Smooth muscle cell (in vitro differentiated cells): Measurements from ENCODE around the gene CCDC127. TPM values are rescaled to one million over a fixed set of nuclear protein-coding genes. Genes with fewer than 3 reads are reported as not detected.

Source experiments
- DNase-seq: peaks from one replicate; lab custom pipeline; 2025; ENCODE audit not compliant: unreplicated experiment; lab: John Stamatoyannopoulos, UW
- H2AFZ ChIP-seq: fragments of 200-600 bp; sonication (generic); 2 replicates; pipeline ENCODE4 v1.6.0; 2016; ENCODE audit warnings: antibody characterized with exemption, low read depth, mild to moderate bottlenecking
- H3F3A ChIP-seq: fragments of 200-600 bp; sonication (generic); 2 replicates; pipeline ENCODE4 v1.6.0; 2017; ENCODE audit warnings: antibody characterized with exemption, low read depth
- H3K27ac ChIP-seq: fragments of 200-600 bp; sonication (generic); 2 replicates; pipeline ENCODE4 v1.5.1; 2016; ENCODE audit warnings: low read depth, mild to moderate bottlenecking
- H3K27me3 ChIP-seq: fragments of 200-600 bp; sonication (generic); 2 replicates; pipeline ENCODE4 v1.6.1; 2016; ENCODE audit warnings: low read depth, mild to moderate bottlenecking
- H3K36me3 ChIP-seq: fragments of 200-600 bp; sonication (generic); 2 replicates; pipeline ENCODE4 v1.5.1; 2016; ENCODE audit warnings: low read depth
- H3K4me1 ChIP-seq: fragments of 200-600 bp; sonication (generic); 2 replicates; pipeline ENCODE4 v1.5.1; 2016; ENCODE audit warnings: low read depth
- H3K4me2 ChIP-seq: fragments of 200-600 bp; sonication (generic); 2 replicates; pipeline ENCODE4 v1.6.0; 2016; ENCODE audit warnings: mild to moderate bottlenecking
- H3K4me3 ChIP-seq: fragments of 200-600 bp; sonication (generic); 2 replicates; pipeline ENCODE4 v1.5.1; 2016; ENCODE audit warnings: mild to moderate bottlenecking
- H3K79me2 ChIP-seq: fragments of 200-600 bp; sonication (generic); 2 replicates; pipeline ENCODE4 v1.6.0; 2016; ENCODE audit warnings: low read depth, mild to moderate bottlenecking
- H3K9ac ChIP-seq: fragments of 200-600 bp; sonication (generic); 2 replicates; pipeline ENCODE4 v1.6.0; 2016; ENCODE audit warnings: low read depth
- H3K9me3 ChIP-seq: fragments of 200-600 bp; sonication (generic); replicated peaks from 2 replicates; pipeline ENCODE4 v1.5.1; 2016; ENCODE audit warnings: low read depth
- H4K20me1 ChIP-seq: fragments of 200-600 bp; sonication (generic); 2 replicates; pipeline ENCODE4 v1.6.0; 2016; ENCODE audit warnings: low read depth
- CTCF ChIP-seq: fragments of 200-600 bp; sonication (generic); IDR thresholded peaks from 2 replicates; pipeline ENCODE4 v1.5.1; 2017; ENCODE audit warnings: borderline replicate concordance, mild to moderate bottlenecking, antibody characterized with exemption; ENCODE audit not compliant: insufficient read depth, poor library complexity, severe bottlenecking
- WGBS: methylation state at CpG from one replicate; pipeline ENCODE4 v1.1.7; 2016; ENCODE audit warnings: low lambda C conversion rate; 5-methylcytosine and 5-hydroxymethylcytosine counted together
- polyA plus RNA-seq: library from polyadenylated mRNA; unstranded; fragments of >200 nt; fragmentation: Nextera tagmentation; extraction: Ambion mirVana; gene quantifications from 2 replicates; pipeline ENCODE4 v1.2.1, GENCODE V29; 2016
- total RNA-seq: library from RNA; depleted of rRNA; stranded (reverse); fragments of >200 nt; gene quantifications from 2 replicates; pipeline ENCODE4 v1.2.3, GENCODE V29; 2014

The CCDC127 gene
- total and polyA plus RNA-seq, 2 experiments from 2014 or later: 2.8 to 8.6 TPM

- Histone ChIP-seq H3K9ac (no peak overlapping the region), H3K79me2 (no peaks in the 10 kb centered on the region), H3K4me2 (no peak overlapping the region), H4K20me1 (peaks cover 45% of the 10 kb centered on the region), H3F3A (no peaks in the 10 kb centered on the region), H3K4me3 (no peak overlapping the region), H3K36me3 (no peaks in the 10 kb centered on the region), H3K4me1 (no peaks in the 10 kb centered on the region), H3K9me3 (no peaks in the 10 kb centered on the region), H3K27me3 (no peaks in the 10 kb centered on the region), H2AFZ (no peak overlapping the region), H3K27ac (no peak overlapping the region)
- DNase-seq: no peak
- 93% methylated on average over 23 of the region's 23 CpGs for WGBS
- TF ChIP-seq CTCF: no peak
These were observed 17.9 kb downstream of the CCDC127 start for GRCh38 chr5:199950-200645.

GRCh38 chr5:199197-199949 lies 18.6 kb downstream of the CCDC127 start:
- Histone ChIP-seq H4K20me1 (peaks cover 42% of the 10 kb centered on the region), H3K79me2 (no peaks in the 10 kb centered on the region), H3K4me2 (no peak overlapping the region), H3F3A (no peaks in the 10 kb centered on the region), H3K9me3 (no peaks in the 10 kb centered on the region), H3K4me1 (no peaks in the 10 kb centered on the region), H3K36me3 (no peaks in the 10 kb centered on the region), H3K4me3 (no peak overlapping the region), H3K27me3 (no peaks in the 10 kb centered on the region), H3K9ac (no peak overlapping the region), H3K27ac (no peak overlapping the region), H2AFZ (no peak overlapping the region)
- no peak for DNase-seq
- no peak for TF ChIP-seq CTCF
- 100% methylated on average over 15 of the region's 16 CpGs for WGBS

- H3K27me3 ChIP-seq: no peaks in the 10 kb centered on the region
- H2AFZ ChIP-seq: no peak overlapping the region
- H3K4me2 ChIP-seq: no peak overlapping the region
- no peak for DNase-seq
- no peak for TF ChIP-seq CTCF
- no peaks in the 10 kb centered on the region for H3K36me3 ChIP-seq
- no peaks in the 10 kb centered on the region for H3K9me3 ChIP-seq
- H3K4me3 ChIP-seq: no peak overlapping the region
- no peak overlapping the region for H3K9ac ChIP-seq
- H3F3A ChIP-seq: no peaks in the 10 kb centered on the region
- no peaks in the 10 kb centered on the region for H3K79me2 ChIP-seq
- no peak overlapping the region for H3K27ac ChIP-seq
- H4K20me1 ChIP-seq: peaks cover 38% of the 10 kb centered on the region
- no peaks in the 10 kb centered on the region for H3K4me1 ChIP-seq
- 97% methylated on average over 21 of the region's 21 CpGs for WGBS
These were observed 19.3 kb downstream of the CCDC127 start for GRCh38 chr5:198516-199196.
